ENCODE measurements around the gene PDCD6IP.
"Not testable (repeated sequence)": the region's sequence is repeated elsewhere in the genome, so short reads cannot be mapped to it uniquely, and the experiment has no call there.

DNA sequence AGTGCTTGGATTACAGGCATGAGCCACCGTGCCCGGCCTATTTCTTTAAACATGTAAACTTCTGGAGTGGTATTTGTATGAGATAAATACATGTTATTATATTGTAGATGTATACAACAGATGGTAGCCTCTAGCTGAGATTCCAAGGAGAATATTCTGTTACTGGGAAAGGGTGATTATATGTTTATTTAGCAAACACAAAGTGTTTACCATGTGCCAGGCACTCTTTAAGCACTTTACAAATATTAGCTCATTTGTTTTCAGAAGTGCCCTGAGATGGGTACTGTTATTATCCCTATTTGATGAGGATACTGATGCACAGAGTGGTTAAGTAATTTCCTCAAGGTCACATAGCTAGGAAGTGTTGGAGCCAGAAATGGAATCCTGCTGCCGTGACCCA, 38.8 kb downstream of the PDCD6IP start:
- TF ChIP-seq EZH2 (IDR thresholded peaks at IDR 0.05); POLR2AphosphoS5 (IDR thresholded peaks at IDR 0.05; ENCODE audit: borderline replicate concordance, low read depth, low read length): not testable (repeated sequence)
